HG02798 (cell line): ENCODE measurements around the gene ARCN1.

Source experiments
- ATAC-seq: cut with Tn5 transposase; IDR thresholded peaks from one replicate; pipeline ENCODE4 v1.9.1; 2021; ENCODE audit warnings: mild to moderate bottlenecking; ENCODE audit not compliant: unreplicated experiment, poor library complexity

Gene ARCN1

DNA sequence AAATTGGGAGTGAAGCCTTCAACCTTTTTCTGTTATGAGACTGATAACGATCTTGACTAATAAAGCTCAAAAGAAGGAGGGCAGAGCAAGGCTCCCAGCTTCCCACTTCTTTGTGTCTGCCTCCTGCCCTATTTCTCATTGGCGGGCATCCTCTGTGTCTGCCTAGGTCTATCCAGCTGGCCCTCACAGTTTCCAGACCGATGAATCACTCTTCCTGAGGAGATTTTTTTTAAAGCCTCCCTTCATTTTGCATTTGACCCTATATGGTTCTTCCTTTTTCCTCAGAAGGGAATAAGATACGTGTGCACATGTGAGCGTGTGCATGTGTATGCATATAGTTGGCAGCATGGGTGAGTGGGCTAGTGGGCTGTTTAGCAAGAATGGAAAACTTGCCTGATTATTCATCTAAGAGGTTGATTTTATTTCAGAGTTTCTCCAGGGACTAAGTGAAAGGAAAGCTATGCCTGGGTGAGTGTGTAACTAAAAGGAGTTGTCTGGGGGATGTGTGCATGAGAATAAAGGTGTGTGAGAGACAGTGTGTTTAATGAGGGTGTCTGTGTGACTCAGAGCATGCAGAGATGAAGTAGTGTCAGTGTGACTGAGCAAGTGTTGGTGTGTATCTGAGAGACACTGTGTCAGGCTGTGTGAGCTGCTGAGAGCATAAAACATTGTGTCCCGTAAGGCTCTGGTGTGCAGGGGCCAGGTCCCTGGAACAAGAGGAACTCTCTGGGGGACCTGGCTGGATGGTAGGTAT lies 47.4 kb downstream of the ARCN1 start:
- ATAC-seq = no peak

DNA sequence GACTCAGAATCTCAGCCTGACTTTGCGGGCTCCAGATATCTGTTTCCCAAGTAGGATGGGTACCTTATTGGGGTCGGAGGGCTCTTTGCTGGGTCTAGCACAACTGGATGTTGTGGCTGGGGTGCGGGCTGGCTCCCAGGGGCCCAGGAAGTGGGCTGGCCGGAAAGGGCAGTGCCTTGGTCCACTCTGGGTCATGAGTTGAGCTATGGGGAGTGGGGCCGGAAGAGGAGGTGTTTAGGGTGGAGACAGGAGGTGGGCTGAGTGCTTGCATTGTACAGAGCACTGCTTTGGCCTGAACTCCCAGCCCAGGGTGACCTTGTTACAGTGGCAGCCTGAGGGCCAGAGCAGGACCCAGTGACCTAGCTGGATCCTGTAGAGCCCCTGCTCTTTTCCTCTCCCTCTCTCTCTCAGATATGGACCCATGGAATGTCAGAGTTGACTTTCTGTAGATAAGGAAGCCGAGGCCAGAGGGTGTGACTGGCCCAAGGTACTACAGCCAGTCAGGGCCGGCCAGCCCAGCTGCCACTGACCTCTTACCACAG lies 48.4 kb downstream of the ARCN1 start:
- no peak for ATAC-seq

DNA sequence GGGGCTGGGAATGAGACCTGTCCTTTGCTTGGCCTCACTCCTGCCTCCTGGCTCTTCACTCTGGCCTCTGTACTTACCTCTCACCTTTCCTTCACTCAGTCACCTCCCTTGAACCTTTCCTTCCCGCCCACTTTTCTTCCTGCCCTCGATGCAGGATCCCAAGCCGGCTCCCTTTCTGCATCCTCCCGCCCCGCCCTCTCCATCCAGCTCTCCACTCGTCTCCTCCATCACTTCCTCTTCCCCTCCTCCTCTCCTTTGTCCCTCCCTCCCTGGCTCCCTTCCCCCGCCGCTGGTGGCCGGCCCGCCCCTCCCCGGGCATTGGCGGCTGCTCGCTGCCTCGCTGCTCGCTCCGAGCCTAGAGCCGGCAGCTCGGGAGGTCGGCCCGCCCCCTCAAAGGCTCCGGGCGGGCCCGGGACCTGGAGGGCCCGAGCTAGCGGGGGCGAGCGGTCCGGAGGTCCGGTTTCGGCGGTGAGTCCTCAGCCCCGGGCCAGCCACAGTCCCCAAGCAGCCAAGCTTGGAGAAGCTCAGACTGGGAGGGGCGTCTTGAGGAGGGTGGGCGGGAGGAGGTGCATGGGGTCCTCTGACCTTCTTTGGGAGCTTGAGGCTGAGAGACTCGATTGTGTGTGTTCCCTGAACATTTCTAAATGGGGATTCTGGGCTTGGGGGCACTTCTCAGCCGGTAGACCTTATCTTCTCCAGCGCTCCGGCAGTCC lies 49.0 kb downstream of the ARCN1 start:
- ATAC-seq = no peak

DNA sequence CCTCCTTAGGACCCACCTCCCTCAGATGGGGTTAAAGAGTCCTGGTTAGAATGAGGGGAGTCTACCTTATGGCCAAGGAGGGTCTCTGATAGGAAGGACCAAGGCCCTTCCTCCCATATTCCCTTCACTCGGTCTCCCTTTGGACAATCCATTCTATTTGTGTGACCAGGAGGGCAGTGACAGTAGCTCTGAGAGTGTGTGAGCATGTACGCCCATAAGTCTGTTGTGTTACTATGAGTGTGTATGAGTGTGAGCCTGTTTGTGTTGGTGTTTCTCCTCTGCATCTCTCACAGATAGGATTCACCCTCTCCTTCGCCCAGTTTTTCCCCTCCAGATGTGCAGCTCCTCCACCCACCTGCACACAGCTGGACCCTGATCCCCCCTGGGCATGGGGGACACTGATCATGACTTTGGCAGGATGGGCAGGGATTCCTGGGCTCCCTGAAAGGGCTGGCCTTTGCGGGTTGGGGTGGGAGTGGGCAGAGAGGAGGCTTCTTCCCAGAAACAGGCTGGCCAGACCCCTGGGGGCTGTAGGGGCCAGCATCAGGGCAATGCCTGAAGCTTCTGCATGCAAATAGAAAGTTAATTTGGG lies 49.7 kb downstream of the ARCN1 start:
- ATAC-seq = no peak

DNA sequence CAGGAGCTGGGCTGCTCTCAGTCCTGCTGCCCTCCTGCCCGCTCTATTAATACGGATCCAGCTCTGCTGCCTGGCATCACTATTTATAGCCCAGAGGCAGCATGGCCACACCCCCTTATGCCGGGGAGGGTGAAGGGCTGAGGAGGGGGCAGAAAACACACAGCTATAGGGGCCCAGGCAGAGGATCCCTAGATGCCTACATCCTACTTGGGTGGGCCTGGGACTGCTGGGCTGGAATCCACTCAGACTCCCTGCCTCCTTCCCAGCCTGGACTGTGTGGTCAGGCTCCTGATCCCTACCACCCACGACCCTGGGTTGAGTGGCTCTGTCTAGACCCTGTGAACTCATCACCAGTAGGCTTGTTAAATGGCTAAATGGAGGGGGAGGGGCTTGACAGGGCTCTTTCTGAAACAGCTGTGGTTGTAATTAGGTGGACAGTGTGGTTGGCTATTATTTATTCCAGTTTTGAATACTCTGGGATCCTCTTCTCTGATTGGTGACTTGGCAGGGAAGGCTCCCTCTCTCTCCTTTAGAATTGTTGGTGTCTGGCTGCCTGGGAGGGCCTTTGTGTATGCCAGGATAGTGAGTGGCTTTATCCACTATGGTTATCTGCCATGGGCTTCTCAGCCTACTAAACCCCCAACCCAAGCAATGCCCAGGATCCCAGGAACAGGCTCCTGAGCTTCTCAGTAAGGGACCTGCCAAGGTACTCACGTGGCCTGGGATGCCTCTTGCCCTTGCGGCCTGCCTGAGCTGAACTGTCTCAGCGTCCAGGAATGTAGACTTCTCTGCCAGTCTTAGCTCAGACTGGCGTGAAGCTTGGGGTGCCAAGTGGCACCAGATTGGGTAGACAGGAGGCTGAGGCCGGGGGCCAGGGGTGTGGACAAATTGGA lies 50.4 kb downstream of the ARCN1 start:
- no peak for ATAC-seq

DNA sequence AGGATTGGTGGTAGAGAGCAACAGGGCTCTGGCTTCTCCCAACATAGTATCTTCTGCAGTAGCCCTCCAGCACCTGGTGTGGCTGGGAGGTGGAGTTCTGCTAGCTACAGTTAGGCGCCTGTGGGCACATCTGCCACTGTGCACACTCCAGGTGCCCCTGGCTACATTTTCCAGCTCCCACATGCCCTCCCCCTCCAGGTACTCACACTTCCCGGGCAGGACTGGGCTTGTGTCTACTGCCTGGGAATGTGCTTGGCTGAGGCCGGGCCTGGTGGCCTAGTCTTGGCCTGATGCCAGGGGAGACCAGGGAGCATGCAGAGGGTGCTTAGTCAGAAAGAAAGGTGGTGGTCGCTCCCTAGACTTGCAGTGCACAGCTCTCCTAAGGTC lies 51.1 kb downstream of the ARCN1 start:
- no peak for ATAC-seq

DNA sequence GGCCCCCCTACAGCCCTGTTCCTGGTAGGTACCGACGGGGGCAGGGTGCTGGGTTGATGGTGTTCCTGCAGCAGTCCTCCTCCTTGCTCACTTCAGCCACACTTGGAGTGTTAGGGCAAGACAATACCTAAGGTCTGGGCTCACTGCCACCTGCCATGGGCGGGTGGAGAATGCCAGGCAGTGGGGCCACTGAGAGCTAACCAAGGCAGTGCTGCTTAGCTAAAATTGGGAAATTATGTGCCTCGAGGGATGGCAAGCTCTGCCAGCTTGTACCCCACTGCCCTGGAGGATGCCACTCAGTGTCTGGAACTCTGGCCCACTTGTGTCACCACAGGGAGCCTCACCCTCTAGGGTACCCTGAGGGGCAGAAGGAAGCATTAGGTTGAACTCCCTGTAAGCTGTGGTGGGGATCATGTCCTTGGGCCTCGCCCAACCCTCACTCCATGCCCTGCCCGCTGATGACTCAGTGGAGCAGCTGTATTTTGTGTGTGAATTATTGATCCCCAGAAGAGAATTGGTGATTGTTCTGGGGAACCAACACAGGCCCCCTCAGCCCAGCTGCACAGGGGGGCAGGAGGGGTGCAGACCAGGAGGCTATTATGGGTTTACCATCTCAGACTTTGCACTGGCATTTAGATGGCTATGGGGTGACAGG lies 53.0 kb downstream of the ARCN1 start:
- no peak for ATAC-seq

DNA sequence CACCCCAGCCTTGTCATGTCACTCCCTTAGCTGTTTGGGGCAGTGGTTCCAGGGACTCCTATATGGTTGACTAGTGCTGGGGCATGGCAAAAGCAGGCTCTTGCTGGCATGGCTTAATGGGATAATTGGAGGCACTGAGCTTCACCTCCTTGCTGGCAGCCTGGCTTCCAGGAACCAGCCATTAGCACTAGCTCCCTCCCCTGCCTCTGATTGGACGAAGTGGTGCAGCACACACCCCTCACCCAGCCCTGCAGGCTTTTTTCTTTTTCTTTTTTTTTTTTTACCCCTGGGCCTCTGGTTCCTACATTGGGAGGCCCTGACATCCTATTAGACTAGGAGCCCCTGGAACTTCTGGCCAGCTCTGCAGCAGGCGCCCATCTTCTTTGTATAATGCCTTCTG lies 53.8 kb downstream of the ARCN1 start:
- ATAC-seq = no peak

DNA sequence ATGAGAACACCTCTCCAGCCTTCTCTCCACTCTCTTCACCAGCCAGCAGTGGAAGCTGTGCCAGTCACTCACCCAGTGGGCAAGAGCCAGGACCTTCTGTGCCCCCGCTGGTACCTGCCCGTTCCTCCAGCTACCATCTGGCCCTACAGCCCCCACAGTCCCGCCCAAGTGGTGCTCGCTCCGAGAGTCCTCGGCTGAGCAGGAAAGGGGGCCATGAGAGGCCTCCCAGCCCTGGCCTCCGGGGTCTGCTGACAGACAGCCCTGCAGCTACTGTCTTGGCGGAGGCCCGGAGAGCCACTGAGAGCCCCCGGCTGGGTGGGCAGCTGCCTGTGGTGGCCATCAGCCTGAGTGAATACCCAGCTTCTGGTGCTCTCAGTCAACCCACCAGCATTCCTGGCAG lies 55.4 kb downstream of the ARCN1 start:
- no peak for ATAC-seq

DNA sequence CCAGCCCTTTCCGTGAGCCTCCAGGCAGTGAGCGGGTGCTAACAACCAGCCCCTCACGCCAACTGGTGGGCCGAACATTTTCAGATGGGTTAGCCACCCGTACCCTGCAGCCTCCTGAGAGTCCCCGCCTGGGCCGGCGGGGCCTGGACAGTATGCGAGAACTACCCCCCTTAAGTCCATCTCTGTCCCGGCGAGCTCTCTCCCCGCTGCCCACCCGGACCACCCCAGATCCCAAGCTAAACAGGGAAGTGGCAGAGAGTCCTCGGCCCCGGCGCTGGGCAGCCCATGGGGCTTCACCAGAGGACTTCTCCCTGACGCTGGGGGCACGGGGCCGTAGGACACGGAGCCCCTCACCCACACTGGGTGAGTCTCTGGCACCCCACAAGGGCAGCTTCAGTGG lies 55.8 kb downstream of the ARCN1 start:
- ATAC-seq = no peak

DNA sequence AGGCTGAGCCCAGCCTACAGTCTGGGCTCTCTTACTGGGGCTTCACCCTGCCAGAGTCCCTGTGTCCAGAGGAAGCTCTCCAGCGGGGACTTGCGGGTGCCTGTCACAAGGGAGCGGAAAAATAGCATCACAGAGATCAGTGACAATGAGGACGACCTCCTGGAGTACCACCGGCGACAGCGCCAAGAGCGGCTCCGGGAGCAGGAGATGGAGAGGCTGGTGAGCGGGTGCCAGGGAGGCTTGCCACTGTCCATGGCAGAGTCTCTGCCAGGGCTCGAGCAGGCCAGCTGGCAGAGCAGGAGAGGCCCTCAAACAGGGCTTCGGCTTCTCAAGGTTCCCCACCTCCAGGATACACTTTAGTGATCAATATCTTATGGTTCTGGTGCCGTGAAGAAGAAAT lies 56.2 kb downstream of the ARCN1 start:
- no peak for ATAC-seq

DNA sequence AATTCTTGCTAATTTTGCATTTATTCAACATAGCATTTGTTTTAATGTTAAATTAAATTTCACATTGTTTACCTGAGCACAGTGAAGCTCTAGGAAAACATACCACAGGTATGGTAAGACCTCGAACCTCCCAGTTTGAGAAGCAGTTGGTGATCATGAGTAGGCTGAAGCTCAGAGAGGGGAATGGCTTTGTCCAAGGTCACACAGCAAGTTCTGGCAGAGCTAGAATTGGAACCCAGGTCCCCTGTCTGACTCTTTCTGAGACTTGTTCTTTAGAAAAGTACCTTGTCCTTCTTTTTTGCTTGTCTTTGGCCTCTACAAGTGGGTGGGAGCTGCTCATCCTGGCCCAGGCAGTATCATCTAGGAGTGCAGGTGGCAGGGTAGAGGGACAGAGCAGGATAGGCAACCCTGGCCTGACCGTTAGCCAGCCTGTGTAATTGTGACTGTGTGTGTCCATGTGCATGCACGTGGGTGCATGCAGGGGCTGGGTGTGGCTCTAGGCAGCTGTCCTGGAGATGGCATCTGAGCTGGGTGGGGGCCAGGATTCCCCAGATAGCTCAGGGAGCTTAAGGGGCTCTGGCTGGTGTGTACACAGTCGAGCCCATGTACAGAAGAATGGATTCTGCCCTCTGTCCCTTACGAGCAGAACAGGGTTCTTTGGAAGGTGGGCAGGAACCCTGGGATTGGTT lies 56.8 kb downstream of the ARCN1 start:
- no peak for ATAC-seq

DNA sequence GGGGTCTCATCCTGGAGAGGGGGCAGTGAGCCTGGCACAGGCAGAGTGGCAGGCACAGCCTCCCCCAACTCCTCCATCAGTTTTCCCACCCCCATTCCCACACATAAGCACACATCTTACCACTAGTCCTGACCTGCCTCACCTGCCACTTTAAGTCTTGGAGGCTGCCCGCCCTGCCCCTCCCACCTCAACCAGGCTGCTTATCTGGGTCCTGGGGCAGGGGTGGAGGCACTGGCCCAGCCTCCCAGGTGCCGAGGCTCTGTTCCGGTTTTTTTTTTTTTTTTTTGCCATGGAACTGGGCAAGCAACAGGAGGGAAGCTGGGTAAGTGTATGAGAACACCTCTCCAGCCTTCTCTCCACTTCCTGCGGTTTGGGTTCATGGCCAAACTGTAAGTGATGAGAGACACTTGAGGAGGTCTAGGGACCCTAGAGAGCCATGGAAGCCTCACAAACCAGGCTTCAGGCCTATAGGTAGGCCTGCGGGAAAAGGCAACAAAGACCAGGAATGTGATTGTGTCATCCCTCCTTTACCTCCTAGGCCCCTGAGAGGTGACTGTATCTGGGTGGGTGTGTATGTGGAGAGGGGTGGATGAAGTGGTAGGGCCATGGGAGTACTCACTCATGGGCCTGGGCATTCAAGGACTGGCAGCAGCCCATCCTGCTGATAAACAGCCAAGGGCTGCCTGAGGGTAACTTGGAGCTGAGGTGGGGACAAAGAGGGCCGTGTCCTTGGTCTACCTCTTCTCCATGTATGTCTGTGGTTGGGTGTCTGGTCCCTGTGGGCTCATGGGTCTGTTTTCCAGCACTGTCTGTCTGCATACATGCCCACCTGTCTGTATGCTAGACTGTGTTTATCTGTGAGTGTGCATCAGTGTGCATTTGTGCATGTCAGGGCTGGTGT lies 57.8 kb downstream of the ARCN1 start:
- ATAC-seq = no peak

DNA sequence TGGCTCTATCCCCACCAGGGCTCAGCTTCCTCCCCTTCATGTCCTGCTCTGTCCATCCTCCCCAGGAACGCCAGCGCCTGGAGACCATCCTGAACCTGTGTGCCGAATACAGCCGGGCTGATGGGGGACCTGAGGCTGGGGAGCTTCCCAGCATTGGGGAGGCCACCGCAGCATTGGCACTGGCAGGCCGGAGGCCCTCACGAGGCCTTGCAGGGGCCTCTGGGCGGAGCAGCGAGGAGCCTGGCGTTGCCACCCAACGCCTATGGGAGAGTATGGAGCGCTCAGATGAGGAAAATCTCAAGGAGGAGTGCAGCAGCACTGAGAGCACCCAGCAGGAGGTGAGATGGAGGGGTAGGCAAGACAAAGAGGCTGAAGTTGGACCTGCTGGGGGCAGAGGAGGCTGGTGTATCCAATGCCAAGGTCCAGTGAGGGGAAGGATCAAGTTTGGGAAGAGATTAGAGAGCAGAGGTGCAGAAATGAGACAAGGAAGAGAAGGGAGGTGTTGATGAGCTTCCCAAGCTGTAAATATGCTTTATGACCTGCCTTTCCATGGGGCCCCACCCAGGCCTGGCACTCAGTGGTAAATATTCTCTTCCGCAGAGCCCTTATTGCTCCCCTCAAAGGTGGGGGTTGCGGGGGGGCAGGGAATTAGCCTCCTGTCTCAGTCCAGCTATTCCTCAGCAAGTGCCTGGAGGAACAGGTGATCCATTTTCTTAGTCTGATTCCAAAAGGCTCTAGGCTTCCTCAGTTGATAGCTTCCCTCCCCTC lies 59.1 kb downstream of the ARCN1 start:
- no peak for ATAC-seq

DNA sequence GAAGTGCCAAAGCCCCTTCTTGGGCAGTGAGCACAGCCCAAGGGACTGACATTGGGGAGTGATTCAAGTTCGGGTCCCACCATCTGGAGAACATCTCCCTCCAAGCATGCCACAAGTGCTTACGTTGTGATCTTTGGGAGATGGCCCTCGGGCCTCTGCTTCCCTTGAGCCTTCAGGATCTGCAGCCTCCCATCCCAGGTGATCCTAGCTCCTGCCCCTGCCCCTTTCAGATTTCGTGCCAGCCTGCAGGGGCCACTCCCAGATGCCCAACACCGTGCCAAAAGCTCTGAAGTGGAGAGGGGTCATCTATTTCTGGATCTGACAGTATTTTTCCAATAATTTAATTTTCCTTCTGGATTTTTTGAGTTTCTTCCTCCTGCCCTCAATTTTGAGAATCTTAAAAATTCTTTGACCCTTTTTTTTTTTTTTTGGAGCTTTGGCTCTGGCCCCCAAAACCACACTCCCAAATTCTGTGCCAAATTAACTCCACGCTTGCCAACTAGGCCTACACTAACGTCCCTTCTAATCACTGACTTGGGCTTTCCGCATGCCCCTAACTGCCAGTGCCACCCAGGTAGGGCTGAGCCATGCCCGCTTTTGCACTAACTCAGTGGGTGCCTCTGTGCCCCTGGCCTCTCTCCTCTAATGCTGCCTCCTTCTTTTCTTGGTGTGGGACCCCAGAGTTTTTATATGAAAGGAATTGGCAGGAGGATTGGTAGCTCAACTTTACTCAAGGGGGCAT lies 60.5 kb downstream of the ARCN1 start:
- no peak for ATAC-seq

DNA sequence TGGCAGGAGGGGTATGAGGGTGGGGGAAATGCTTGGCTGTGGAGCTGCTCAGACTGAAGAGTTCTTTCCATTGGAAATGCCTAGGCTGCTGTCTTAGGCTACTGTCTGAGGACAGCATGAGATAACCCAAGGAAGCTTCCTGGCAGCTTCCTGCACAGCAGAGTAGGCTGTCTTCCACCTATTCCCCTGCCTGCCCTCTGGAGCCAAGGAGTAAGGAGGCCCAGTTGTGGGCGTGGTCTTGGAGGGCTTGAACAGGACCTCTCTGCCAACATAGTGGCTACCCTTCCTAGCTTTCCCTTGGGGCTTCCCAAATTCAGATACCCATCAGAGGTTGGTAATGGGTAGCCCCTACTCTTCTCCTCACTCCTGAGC lies 61.1 kb downstream of the ARCN1 start:
- no peak for ATAC-seq

DNA sequence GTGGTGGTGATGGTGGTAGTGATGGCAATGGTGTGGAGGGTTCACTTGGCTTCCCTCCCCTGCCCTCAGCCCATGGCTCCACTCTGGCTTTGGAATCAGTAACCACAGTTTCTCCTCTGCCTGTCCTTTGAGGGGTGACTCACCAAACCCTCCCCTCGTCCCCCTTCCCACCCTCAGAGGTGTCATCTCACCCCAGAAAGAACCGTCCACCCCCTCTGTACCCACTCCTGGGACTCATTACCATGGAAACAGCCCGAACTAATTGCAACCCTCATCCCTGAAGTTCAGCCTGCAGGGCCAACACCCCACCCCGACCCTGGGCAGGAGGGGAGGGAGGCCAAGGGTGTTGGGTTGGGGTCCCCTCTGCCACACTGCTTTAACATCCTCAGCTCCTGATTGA lies 61.8 kb downstream of the ARCN1 start:
- no peak for ATAC-seq
